Measurements from ENCODE around the gene KBTBD4.
"Not testable (repeated sequence)": the region's sequence is repeated elsewhere in the genome, so short reads cannot be mapped to it uniquely, and the experiment has no call there.

The KBTBD4 gene

GRCh38 chr11:47570651-47571356 lies 8.0 kb downstream of the KBTBD4 start:
- FAIRE-seq (no peak), DNase-seq (ENCODE audit: insufficient read length, low spot score) (no peak)
- no peak for TF ChIP-seq CTCF (IDR thresholded peaks at IDR 0.05; ENCODE audit: insufficient read depth, missing control alignments)

GRCh38 chr11:47569646-47570045 lies 9.1 kb downstream of the KBTBD4 start:
- FAIRE-seq (no peak), DNase-seq (ENCODE audit: insufficient read length, low spot score) (no peak)
- TF ChIP-seq CTCF (IDR thresholded peaks at IDR 0.05; ENCODE audit: insufficient read depth, missing control alignments) = no peak

GRCh38 chr11:47566149-47566698 lies 12.5 kb downstream of the KBTBD4 start:
- TF ChIP-seq CTCF (IDR thresholded peaks at IDR 0.05; ENCODE audit: insufficient read depth, missing control alignments) = no peak
- DNase-seq (ENCODE audit: insufficient read length, low spot score) = no peak
- FAIRE-seq = no peak

- DNase-seq (ENCODE audit: insufficient read length, low spot score) (no peak), FAIRE-seq (no peak)
- TF ChIP-seq CTCF (IDR thresholded peaks at IDR 0.05; ENCODE audit: insufficient read depth, missing control alignments) = no peak
These were observed 13.2 kb downstream of the KBTBD4 start, which contains the start of gene PTPMT1 for GRCh38 chr11:47565340-47566148. TSS of gene PTPMT1 (plus strand) at chr11:47565599. CDS start at chr11:47565623, 24 bp downstream.

- FAIRE-seq = no peak
These were observed 13.8 kb downstream of the KBTBD4 start for GRCh38 chr11:47564933-47565339.

GRCh38 chr11:47564366-47564765 lies 14.4 kb downstream of the KBTBD4 start:
- FAIRE-seq; DNase-seq (ENCODE audit: insufficient read length, low spot score): not testable (repeated sequence)

More at GRCh38 chr11:47564933-47565339, 13.8 kb downstream of the KBTBD4 start:
- no peak for DNase-seq (ENCODE audit: insufficient read length, low spot score)
- TF ChIP-seq CTCF (IDR thresholded peaks at IDR 0.05; ENCODE audit: insufficient read depth, missing control alignments) = no peak

- FAIRE-seq = not testable (repeated sequence)
These were observed 16.4 kb downstream of the KBTBD4 start for GRCh38 chr11:47562393-47562792.

GRCh38 chr11:47560426-47560825 lies 18.3 kb downstream of the KBTBD4 start:
- DNase-seq (ENCODE audit: insufficient read length, low spot score) (no peak), FAIRE-seq (no peak)
- no peak for TF ChIP-seq CTCF (IDR thresholded peaks at IDR 0.05; ENCODE audit: insufficient read depth, missing control alignments)

More at GRCh38 chr11:47562393-47562792, 16.4 kb downstream of the KBTBD4 start:
- not testable (repeated sequence) for DNase-seq (ENCODE audit: insufficient read length, low spot score)

Data from D721Med (cell line).